GM21423 (cell line): ENCODE measurements around the gene LRRC4C.
"Not testable (repeated sequence)": the region's sequence is repeated elsewhere in the genome, so short reads cannot be mapped to it uniquely, and the experiment has no call there.

ENCODE experiments used
- ATAC-seq: cut with Tn5 transposase; IDR thresholded peaks from one replicate; pipeline ENCODE4 v1.9.1; 2021; ENCODE audit warnings: mild to moderate bottlenecking, moderate library complexity; ENCODE audit not compliant: unreplicated experiment

LRRC4C gene

DNA sequence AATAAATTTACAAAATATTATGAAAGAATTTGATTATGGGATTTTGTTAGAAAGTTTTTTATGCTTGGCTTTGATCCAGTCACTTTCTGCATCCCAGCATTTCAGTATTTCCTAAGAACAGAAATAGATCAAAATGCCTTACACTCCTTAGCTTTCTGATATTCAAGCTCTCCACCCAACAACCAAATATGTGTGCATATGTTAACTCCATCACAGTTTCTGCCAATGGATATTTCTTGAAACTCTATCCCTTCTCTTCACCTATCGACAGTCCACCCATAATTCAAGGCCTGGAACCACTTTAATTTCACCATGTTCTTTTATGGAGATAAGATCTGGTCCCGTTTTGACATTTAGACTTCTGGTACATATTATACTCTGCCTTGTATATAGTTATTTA is 565.0 kb downstream of the LRRC4C start:
- no peak for ATAC-seq

DNA sequence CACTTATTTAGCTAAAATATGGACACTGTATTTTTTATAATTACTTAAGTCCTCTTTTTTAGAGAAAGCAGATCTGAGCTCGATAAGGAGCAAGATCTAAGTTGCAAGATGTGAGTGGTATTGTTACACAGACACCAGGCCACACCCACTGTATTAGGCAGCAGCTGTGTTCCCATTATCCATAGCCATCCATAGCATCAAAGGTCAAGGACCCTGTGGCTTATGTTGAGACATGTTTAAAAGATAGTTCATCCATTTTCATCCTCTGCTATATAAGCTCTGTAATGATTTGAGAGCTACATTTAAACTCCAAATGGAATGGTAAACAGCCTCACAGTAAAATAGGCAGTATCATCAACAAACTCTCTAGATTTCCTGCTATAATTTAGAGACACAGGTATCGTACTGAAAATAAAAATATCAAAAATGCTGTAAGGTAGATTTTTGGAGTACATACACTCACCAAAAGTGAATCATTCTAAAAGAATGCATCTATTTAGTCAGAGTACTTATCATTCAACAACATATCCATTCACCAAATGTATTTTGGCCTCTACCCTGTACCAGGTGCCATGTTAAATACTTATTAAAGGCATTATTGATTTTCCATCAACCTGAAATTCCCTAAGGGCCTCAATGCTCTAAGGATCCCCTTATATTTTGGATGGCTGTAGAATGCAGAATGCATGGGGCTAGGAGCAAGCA is 574.0 kb downstream of the LRRC4C start:
- no peak for ATAC-seq

DNA sequence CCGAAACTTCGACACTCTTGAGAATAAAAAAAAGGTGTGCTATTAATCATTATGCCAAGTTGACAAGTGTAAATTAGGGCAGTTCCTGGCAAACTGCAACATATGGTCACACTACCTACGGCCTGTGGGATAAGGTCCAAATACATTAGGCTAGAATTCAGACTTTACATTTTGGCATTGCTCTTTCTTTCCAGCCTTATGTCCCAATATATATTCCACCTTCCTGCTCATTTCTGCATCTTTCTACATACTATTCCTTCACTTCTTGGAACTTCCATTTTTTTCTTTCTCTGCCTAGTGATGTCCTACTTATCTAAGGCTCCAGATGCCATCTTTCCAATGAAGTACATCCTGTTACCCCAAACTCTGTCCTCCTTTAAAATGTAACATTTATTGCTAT is 577.2 kb downstream of the LRRC4C start:
- ATAC-seq: no peak

DNA sequence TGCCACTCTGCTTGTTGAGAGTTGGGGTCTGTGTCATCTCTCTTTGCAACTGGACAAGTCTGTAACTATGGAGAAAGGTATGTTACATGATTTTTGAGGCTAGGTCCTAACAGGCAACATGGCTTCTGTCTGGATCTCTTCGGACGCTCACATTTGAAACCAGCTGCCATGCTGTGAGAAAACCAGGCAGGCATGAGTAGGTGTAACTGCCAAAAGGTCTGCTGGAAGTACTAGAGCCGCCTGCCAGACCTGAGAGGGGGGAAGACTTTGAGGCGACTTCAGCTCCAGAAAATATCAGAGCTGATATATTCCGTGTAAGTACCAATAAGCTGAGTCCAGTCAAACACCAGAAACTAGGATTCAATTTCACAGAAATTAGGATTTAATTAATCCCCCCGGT is 579.5 kb downstream of the LRRC4C start:
- no peak for ATAC-seq

DNA sequence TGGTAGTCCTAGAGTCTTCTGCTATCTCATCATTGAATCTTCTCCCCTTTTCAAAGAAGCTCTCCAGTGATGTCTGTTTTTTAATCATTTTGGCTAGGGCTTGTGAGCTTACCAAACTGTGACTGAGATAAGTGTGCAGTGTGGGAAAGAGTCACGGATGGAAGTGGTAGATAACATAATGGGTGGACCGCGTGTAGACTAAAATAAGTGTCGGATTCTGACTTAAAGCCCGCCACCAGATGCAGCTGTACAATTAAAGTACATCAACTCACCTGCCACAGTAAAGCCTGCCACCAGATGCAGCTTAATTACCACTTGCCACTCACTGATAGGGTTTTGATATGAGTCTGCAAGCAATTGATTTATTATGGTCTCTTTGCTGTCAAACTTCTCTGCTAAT is 581.5 kb downstream of the LRRC4C start:
- no peak for ATAC-seq

DNA sequence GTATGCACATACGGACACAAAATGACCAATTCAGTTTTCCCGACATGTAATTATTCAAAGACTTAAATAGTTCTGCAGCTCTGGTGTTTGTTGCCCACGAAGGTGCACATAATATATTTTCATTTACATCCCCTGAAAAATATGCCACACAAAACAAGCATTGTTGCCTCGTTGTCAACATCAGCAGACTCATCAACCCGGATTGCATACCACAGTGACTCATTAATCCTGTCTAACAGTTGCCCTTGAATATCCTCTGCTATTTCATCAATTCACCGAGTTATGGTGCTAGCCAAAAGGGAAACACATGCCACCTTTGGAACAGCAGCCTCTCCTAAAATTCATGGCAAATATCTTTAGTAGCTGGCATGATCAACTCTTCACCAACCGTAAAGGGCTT is 582.2 kb downstream of the LRRC4C start:
- no peak for ATAC-seq

DNA sequence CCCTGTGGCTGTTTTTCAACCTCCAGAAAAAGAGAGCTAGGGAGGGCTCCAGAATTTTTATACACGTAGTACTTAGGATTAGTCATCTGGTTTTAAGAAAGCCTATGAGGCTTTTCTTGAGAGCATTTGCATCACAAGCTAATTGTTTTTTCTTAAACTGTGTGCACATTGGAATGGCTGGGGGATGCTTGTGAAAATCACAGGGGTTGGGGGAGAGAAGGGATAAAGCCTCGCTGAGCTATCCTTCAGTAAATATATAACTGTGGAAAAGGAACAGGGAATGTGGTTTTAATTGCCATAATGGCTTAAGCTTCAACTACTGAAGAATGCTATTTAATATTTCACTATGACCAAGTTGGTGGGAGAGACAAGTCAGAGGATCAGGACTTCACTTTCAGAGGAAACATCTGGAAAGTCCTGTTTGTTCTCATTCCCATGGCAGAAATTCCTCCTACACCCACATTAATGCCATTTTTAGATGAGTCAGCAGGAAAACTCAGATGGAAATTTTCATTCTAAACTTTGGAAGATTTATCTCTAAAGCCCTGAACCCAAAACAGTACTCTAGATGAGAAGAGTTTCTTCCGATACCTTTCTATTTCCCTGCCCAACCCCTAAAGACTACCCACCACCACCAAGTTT is 591.3 kb downstream of the LRRC4C start:
- no peak for ATAC-seq

DNA sequence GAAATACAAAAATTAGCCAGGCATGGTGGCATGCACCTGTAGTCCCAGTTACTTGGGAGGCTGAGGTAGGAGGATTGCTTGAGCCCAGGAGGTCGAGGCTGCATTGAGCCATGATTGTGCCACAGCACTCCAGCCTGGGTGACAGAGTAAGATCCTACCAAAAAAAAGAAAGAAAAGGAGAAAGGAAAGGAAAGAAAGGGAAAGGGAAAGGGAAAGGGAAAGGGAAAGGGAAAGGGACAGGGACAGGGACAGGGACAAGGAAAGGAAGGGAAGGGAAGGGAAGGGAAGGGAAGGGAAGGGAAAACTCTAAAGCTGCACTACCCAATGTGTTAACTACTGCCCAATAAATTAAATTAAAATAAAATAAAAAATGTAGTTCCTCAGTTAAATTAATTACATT is 601.7 kb downstream of the LRRC4C start:
- ATAC-seq: not testable (repeated sequence)

DNA sequence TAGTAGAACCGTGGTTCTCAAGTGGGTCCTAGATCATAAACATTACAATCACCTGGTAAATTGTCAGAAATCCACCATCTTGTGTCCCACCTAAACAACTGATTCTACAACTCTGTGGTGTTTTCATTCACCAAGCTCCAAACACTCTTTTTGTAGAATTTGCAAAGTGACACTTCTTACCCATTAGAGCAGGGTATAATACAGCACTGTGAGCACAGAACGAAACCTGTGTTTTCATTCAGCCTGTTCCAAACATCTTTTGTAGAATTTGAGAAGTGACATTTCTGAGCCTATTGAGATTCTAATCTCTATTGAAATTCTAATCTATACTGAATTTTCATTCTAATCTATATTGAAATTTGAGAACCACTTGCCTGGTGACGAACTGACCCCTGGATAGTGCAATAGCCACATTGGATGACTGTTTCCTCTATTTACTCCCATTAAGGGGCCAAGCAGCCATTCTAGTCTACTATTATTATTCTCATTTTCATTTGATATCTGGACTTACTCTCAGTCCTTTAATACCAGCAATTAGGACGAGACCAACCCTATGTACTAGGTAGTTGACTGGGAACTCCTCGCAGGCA is 616.6 kb downstream of the LRRC4C start:
- no peak for ATAC-seq

DNA sequence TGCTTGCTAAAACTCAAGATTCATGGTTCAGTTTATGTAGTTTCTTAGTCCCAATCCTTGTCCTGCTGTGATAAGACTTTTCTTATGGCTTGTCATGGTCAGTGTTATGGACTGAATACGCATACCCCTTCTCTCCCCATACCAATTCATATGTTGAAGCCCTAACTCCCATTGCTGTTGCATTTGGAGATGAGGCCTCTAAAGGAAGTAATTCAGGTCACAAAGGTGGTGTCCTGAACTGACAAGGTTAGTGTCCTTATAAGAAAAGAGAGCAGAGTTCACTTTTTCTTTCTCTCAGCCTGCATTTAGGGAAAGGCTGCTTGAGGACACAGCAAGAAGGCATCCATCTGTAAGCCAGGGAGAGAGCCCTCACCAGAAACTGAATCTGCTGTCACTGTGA is 618.2 kb downstream of the LRRC4C start:
- ATAC-seq: no peak

DNA sequence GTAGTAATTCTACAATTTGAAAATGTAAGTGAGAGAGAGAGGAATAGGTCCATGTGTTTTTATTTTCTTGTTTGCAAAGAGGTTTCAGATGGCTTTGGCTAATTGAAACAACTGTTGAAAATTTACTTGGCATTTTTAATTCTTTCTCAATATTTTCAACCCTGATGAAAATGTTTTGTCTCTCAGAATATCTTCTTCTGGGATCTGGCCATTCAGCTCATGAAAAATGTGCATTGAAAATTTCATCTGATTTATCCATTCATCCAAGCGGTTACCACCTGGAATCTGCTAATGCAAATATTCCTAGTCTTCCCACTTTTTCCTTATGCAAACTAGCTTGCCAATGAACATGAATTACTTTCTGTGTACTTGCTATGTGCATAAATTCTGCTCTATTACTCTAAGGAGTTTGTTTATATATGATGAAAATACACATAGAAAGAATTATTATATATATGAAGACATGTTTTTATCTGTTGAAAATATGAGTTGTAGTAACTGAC is 621.2 kb downstream of the LRRC4C start:
- no peak for ATAC-seq

DNA sequence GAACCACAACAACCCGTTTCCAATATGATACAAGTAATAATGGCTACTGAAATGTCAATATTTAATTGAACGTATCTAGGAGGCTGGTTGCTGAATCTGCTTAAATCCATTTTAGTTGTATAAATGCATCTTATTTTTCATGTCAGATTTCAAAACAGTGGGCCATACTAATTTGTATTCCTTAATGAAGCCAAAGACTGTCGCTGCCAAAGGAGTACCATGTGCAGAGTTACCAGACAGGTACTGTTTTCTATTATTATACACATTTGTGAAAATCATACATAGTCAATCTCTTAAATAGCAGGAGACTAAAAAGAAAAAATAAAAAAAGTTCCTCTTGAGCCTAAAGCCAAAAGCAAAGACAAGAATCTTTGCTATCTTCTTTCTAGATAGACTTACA is 632.3 kb downstream of the LRRC4C start:
- no peak for ATAC-seq

DNA sequence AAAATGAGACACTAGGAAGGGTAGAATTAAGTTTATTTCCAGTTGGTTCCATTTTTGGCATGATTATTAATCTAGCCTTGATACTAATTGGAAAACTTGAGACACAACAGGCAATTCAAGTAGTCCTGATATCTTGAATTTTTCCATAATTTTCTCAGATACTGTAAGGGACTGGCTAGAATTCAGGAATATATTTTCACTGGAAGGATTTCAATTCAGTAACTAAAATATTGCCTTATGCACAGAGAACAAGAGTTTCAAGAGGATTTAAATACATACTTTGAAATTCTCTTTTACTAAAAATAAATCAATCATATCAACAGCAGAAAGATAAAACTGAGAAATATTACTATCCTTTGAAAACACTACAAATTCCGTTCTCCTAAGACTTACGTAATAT is 632.9 kb downstream of the LRRC4C start:
- ATAC-seq: no peak

DNA sequence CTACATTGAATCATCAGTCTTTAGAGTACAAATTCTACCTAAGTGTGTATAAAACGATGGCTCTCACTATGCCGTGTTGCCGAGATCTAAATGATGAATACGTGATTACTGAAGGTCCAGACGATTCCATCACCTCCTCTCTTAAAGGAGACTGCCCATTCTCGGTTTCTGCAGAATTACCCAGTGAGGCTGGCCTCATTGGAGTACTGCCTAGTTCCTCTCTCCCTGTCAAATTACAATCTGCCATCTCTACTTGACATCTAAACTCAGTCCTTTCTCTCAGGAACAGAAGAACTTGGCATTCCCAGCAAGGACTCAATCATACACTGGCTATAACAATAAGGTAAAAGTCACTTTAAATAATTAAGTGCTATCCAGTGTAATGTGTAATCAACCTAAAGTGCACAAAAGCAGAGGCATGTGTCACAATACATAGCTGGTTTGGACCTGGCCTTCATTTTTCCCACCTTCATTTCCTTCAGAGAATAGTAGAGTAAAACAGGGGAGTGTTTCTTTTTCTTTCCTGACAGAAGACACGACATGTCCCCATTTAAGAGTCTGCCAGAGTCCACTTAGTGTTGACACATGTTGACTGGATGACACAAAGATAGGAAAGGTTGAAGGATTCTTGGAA is 634.1 kb downstream of the LRRC4C start:
- ATAC-seq: no peak

DNA sequence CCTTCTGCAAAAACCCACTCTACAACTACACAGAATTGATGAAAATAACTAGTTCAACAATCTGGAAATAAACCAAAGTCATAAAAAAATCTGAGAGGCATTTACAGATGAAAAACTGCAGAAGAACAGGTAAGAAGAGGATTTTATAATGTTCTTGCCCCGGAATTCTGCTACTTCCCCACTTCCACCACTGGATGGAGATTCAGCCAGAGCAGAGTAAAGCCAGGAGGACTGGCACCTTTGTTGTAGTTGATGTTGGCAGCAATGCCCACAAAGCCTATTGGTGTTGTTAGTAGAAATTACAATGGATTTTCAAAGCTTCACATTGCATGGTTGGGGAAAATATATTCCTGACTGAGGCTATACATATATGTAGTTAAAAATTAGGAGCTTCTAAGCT is 640.2 kb downstream of the LRRC4C start:
- ATAC-seq: no peak

DNA sequence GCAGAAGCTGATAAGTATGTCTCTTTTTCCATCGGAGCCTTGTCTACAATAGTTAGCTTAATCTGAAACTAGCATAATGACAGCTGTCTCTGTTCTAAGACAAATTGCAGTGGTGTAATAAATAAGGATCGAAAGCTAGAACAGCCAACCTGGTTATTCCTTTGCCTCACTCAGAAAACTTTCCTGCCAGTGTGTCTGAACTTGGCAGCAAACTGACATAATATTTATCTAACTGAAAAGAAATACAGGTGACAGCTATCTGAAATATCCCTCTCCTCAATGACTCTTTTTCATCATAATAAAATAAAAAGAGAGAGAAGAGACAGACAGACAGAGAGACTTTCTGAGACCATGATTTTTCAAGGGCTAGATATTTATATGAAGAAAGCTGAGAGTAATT is 642.5 kb downstream of the LRRC4C start:
- ATAC-seq: no peak

DNA sequence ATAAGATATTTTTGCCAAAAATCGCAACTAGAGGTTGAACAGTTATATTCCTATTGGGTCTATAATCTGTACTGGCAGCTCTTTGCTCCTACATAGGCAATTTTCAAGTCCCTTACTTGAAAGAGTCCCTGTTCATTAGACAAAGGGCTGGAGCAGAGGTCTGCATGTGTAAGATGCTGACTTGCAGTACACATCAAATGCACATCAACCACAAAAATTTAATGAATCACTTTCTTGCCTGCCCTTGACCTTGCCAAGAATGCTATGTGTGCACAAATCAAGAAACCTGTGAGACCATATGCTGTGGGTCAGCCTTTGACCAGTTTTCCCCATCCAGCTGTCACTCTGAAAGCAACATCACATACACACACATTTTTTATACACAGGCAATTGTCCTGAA is 661.5 kb downstream of the LRRC4C start:
- ATAC-seq: no peak

DNA sequence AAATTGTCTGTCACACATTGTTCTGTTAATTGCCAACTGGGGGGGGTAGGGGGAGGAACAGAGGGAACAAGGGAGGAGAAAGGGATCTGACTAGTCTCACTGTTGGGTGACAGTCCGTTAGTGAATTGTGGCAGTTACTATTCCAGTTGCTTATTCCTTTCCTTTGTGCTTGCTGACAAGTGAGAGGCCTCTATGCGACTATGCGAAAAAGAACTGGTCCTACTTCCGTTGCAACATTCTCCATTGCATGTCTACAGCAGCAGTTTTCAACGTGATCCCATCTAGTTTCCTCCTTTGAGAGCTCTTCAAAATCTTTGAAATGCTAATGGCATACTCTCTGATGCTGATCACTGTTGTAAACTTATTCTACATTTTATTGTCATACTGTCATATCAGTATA is 672.2 kb downstream of the LRRC4C start:
- ATAC-seq: no peak

DNA sequence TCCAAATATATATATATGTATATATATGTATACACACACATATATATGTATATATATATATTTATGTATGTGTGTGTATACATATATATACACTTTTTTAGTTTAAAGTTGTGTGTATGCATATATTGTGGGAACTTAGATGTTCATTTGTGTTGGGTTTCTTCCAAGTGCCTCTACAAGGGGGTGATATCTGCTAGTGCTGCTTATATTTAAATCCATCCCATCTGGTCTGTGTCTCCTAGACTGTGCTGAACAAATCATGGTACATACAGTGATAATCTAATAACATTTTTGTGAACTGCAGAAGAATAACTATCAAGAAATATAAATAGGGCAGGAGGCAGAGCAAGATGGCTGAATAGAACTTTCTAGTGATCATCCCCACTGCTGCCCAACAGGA is 696.4 kb downstream of the LRRC4C start:
- ATAC-seq: no peak

DNA sequence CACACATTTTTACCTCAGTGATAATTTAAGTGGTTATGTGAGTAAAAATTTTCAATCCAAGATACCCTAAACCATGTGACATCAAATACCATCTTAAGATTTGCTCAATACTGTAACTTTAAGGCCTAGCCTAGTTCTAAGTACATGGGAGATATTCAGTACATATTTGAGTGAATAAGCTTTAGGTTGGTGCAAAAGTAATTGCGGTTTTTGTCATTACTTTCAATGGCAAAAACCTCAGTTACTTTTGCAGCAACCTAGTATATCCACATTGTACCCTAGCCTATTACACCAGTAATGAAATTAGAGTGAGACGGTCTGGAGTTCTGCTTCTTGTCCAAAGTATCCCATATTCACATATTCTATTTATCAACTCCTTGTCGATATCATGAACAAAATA is 700.1 kb downstream of the LRRC4C start:
- ATAC-seq: no peak

DNA sequence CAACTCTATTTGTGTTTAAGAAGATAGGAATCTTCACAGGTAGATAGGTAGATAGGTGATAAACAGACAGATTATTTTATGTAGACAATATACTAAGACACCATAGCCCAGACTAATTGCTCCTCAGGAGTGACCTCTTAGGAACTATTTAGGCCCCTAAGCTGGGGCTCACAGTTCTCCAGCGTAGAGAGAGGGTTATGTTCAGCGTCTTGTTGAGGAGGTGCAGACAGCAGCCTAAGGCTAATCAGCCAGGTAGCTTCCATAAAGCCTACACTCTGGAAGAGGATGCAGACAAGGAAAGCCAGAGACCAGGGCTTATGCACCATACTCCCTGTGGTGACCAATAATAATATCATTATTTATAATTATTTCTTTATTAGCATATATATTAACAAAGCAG is 705.2 kb downstream of the LRRC4C start:
- ATAC-seq: no peak

DNA sequence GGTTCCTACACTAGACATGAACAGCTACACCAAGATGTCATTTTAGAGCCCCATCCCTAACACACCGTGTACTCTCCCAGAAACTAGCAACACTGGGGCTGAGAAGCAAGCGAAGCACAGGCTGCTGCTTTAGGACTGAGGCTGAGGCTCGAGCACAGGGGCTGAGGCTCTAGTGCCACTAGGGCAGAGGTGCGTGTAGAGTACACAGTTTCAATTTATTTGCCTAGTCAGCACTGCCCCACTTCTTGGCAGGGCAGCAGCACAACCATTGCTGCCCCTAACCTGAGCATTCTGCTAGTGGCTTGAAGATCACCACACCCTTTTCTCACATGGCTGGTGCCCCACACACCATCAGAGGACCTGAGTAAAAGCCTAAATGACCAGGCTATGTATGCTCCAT is 713.2 kb downstream of the LRRC4C start:
- no peak for ATAC-seq
